PFSK-1 (cell line): Measurements from ENCODE around the gene TRABD2A.

Source experiments
- POLR2AphosphoS5 ChIP-seq: IDR thresholded peaks from 2 replicates; pipeline ENCODE4 v1.6.1; 2012; ENCODE audit warnings: low read depth, mild to moderate bottlenecking, control low read depth, low read length, moderate library complexity
- TAF1 ChIP-seq: IDR thresholded peaks from 2 replicates; pipeline ENCODE4 v1.6.1; 2012; ENCODE audit warnings: low read length, control low read depth, borderline replicate concordance; ENCODE audit not compliant: insufficient read depth
- TF ChIP-seq, protein P1 (sequence below), 2 experiments: IDR thresholded peaks; 2 replicates each; pipeline versions ENCODE4 v1.6.1 to v1.8.0; 2011 to 2012; ENCODE audit warnings: low read depth in 2 of 2, low read length in 2 of 2, control low read depth in 1 of 2, inconsistent platforms in 1 of 2, mild to moderate bottlenecking in 1 of 2, moderate library complexity in 1 of 2; ENCODE audit not compliant: insufficient read depth in 1 of 2

DNA sequence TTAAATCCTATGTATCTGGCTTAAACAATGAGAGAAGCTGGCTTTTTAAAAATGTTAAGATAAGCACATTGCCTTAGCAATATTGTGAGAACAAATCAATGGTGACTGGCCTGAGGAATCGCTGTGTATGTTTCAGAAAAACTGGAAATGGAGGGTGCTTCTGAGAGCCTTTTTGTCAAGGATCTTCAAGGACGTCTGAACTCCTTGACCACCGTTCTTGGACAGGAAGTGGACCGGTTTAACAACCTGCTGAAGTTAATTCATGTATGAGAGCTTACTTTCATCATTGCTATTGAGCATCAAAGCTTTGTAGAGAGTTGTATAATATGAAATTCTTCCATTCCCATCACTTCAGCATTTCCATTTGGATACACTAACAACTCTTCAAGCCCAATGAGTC, 72.6 kb downstream of the TRABD2A start:
- no peak for TF ChIP-seq TAF1
- TF ChIP-seq, protein P1, sequence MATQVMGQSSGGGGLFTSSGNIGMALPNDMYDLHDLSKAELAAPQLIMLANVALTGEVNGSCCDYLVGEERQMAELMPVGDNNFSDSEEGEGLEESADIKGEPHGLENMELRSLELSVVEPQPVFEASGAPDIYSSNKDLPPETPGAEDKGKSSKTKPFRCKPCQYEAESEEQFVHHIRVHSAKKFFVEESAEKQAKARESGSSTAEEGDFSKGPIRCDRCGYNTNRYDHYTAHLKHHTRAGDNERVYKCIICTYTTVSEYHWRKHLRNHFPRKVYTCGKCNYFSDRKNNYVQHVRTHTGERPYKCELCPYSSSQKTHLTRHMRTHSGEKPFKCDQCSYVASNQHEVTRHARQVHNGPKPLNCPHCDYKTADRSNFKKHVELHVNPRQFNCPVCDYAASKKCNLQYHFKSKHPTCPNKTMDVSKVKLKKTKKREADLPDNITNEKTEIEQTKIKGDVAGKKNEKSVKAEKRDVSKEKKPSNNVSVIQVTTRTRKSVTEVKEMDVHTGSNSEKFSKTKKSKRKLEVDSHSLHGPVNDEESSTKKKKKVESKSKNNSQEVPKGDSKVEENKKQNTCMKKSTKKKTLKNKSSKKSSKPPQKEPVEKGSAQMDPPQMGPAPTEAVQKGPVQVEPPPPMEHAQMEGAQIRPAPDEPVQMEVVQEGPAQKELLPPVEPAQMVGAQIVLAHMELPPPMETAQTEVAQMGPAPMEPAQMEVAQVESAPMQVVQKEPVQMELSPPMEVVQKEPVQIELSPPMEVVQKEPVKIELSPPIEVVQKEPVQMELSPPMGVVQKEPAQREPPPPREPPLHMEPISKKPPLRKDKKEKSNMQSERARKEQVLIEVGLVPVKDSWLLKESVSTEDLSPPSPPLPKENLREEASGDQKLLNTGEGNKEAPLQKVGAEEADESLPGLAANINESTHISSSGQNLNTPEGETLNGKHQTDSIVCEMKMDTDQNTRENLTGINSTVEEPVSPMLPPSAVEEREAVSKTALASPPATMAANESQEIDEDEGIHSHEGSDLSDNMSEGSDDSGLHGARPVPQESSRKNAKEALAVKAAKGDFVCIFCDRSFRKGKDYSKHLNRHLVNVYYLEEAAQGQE (IDR thresholded peaks at IDR 0.05; ENCODE audit: insufficient read depth in 1 of 2, low read depth in 2 of 2, low read length in 2 of 2) = no peak
- TF ChIP-seq POLR2AphosphoS5 = no peak
